Keratinocyte (primary cell): Measurements from ENCODE around the gene KCNMA1.

Source experiments
- EZH2 ChIP-seq: IDR thresholded peaks from one replicate; pipeline ENCODE4 v1.6.1; 2012; ENCODE audit warnings: inconsistent platforms, mild to moderate bottlenecking, low read length, moderate library complexity
- TF ChIP-seq, protein P1 (sequence below), 3 experiments: IDR thresholded peaks in 1 of 3; conservative IDR thresholded peaks in 1 of 3; optimal IDR thresholded peaks in 1 of 3; 2 replicates in 2 of 3; 3 replicates in 1 of 3; pipeline versions ENCODE3 to v1.5.1; 2011; ENCODE audit warnings: low read length in 3 of 3, mild to moderate bottlenecking in 3 of 3, moderate library complexity in 2 of 3, control low read depth in 1 of 3, inconsistent platforms in 1 of 3; ENCODE audit not compliant: insufficient read depth in 2 of 3; ENCODE audit errors: extremely low read depth in 1 of 3

DNA sequence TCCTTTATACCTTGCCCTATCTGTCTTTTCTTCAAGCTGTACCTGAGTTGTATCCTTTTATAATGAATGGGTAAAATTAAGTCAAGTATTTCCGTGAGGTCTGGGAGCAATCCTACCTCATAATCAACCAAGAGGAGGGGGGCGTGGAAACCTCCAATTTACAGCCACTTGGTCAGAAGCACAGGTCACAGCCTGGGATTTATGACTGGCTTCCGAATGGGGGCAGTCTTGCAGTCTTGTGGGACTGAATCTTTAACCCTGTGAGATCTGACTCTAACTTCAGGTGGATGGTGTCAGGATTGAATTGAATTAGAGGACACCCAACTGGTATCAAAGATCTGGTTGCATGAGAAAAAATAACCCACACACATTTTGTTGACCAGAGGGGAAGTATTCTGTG is 23.5 kb upstream of the KCNMA1 start:
- TF ChIP-seq, protein P1, sequence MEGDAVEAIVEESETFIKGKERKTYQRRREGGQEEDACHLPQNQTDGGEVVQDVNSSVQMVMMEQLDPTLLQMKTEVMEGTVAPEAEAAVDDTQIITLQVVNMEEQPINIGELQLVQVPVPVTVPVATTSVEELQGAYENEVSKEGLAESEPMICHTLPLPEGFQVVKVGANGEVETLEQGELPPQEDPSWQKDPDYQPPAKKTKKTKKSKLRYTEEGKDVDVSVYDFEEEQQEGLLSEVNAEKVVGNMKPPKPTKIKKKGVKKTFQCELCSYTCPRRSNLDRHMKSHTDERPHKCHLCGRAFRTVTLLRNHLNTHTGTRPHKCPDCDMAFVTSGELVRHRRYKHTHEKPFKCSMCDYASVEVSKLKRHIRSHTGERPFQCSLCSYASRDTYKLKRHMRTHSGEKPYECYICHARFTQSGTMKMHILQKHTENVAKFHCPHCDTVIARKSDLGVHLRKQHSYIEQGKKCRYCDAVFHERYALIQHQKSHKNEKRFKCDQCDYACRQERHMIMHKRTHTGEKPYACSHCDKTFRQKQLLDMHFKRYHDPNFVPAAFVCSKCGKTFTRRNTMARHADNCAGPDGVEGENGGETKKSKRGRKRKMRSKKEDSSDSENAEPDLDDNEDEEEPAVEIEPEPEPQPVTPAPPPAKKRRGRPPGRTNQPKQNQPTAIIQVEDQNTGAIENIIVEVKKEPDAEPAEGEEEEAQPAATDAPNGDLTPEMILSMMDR (optimal IDR thresholded peaks at IDR 0.05 in 1 of 3, IDR thresholded peaks at IDR 0.05 in 1 of 3, conservative IDR thresholded peaks at IDR 0.05 in 1 of 3; ENCODE audit: extremely low read depth in 1 of 3, insufficient read depth in 2 of 3, low read length in 3 of 3): no peak
- no peak for TF ChIP-seq EZH2
